ENCODE measurements around the gene TRIM72. TPM values are rescaled to one million over a fixed set of nuclear protein-coding genes. Genes with fewer than 3 reads are reported as not detected.

TRIM72 gene
- total and polyA plus RNA-seq, 2 donors (not counting 3 experiments of a cell fraction or from before 2014, with no cell fraction given): not detected

- DNase-seq (ENCODE audit: low read depth, low spot score) (no peak), FAIRE-seq (no peak)
- Histone ChIP-seq H3K9me3 (replicated peaks; ENCODE audit: control insufficient read depth, insufficient read depth, low read length) (no peaks in the 10 kb centered on the region), H3K4me3 (replicated peaks in 1 of 3; ENCODE audit: insufficient read depth in 1 of 3, low read depth in 1 of 3, low read length in 3 of 3) (no peak overlapping the region), H3K27ac (ENCODE audit: insufficient read depth, low read depth, low read length) (no peak overlapping the region), H3K9me1 (replicated peaks; ENCODE audit: control insufficient read depth, extremely low read depth, insufficient read depth, low read length) (no peaks in the 10 kb centered on the region), H2AFZ (ENCODE audit: low read depth, low read length) (no peak overlapping the region), H3K9ac (replicated peaks; ENCODE audit: extremely low read depth, insufficient read depth, low read length) (no peak overlapping the region), H3K4me2 (ENCODE audit: insufficient read depth, low read length) (no peak overlapping the region), H3K4me1 (ENCODE audit: control insufficient read depth, extremely low read depth, insufficient read depth, low read length) (no peaks in the 10 kb centered on the region), H3K36me3 (ENCODE audit: control insufficient read depth in 2 of 2, extremely low read depth in 1 of 2, insufficient read depth in 2 of 2, low read length in 2 of 2) (no peaks in the 10 kb centered on the region), H3K27me3 (ENCODE audit: control insufficient read depth in 2 of 2, insufficient read depth in 2 of 2, low read length in 2 of 2) (no peaks in the 10 kb centered on the region), H4K20me1 (replicated peaks; ENCODE audit: control insufficient read depth, extremely low read depth, insufficient read depth, low read length) (no peaks in the 10 kb centered on the region), H3K79me2 (ENCODE audit: control insufficient read depth, insufficient read depth, low read length) (no peaks in the 10 kb centered on the region)
- no TSS peak for BruUV-seq (replicated peaks)
- ChIA-PET CTCF (interaction anchor here (0.5 to 0.6 kb wide), 2 partner anchors 40 to 80 kb away, joined by 3 read pairs; no protein-coding TSS in a partner anchor), POLR2A (no interaction called here)
- intact Hi-C loops (cut with micrococcal nuclease) (no loop called here), dilution Hi-C loops (cut with MboI; ENCODE audit: extremely low pct_ligation_motif_present, low sequenced_read_pairs) (no loop called here)
- TF ChIP-seq CTCF (IDR thresholded peaks at IDR 0.05; ENCODE audit: extremely low read depth in 1 of 2, insufficient read depth in 1 of 2, low read depth in 1 of 2, low read length in 2 of 2) (no peak), MYC (IDR thresholded peaks at IDR 0.05; ENCODE audit: low read depth, low read length) (no peak), POLR2AphosphoS5 (IDR thresholded peaks at IDR 0.05; ENCODE audit: insufficient read depth, low read depth, low read length) (no peak), EZH2 (IDR thresholded peaks at IDR 0.05; ENCODE audit: borderline replicate concordance, low read depth, low read length, severe bottlenecking) (no peak), JUN (IDR thresholded peaks at IDR 0.05; ENCODE audit: borderline replicate concordance, insufficient read depth, insufficient read length, low read depth) (no peak)
Measured at GRCh38 chr16:31276600-31276999, 62.7 kb downstream of the TRIM72 start.

GRCh38 chr16:31277659-31278260, 63.8 kb downstream of the TRIM72 start:
- H3K36me3 ChIP-seq (ENCODE audit: control insufficient read depth in 2 of 2, extremely low read depth in 1 of 2, insufficient read depth in 2 of 2, low read length in 2 of 2): no peaks in the 10 kb centered on the region
- H2AFZ ChIP-seq (ENCODE audit: low read depth, low read length): no peak overlapping the region
- intact Hi-C loops (cut with micrococcal nuclease): no loop called here
- H3K4me1 ChIP-seq (ENCODE audit: control insufficient read depth, extremely low read depth, insufficient read depth, low read length): no peaks in the 10 kb centered on the region
- H3K4me2 ChIP-seq (ENCODE audit: insufficient read depth, low read length): no peak overlapping the region
- no peak overlapping the region for H3K4me3 ChIP-seq (replicated peaks in 1 of 3; ENCODE audit: insufficient read depth in 1 of 3, low read depth in 1 of 3, low read length in 3 of 3)
- H3K79me2 ChIP-seq (ENCODE audit: control insufficient read depth, insufficient read depth, low read length): no peaks in the 10 kb centered on the region
- ChIA-PET POLR2A (no interaction called here), CTCF (no interaction called here)
- no peak overlapping the region for H3K9ac ChIP-seq (replicated peaks; ENCODE audit: extremely low read depth, insufficient read depth, low read length)
- FAIRE-seq (no peak), DNase-seq (ENCODE audit: low read depth, low spot score) (no peak)
- H3K27ac ChIP-seq (ENCODE audit: insufficient read depth, low read depth, low read length): no peak overlapping the region
- dilution Hi-C loops (cut with MboI; ENCODE audit: extremely low pct_ligation_motif_present, low sequenced_read_pairs): no loop called here
- BruUV-seq (replicated peaks): no TSS peak
- H4K20me1 ChIP-seq (replicated peaks; ENCODE audit: control insufficient read depth, extremely low read depth, insufficient read depth, low read length): no peaks in the 10 kb centered on the region
- TF ChIP-seq GATA2 (IDR thresholded peaks at IDR 0.05; ENCODE audit: insufficient read depth, insufficient read length, low read depth, low read length) (no peak), JUN (IDR thresholded peaks at IDR 0.05; ENCODE audit: borderline replicate concordance, insufficient read depth, insufficient read length, low read depth) (no peak), MAX (IDR thresholded peaks at IDR 0.05; ENCODE audit: insufficient read depth, insufficient read length) (no peak), EZH2 (IDR thresholded peaks at IDR 0.05; ENCODE audit: borderline replicate concordance, low read depth, low read length, severe bottlenecking) (no peak), MYC (IDR thresholded peaks at IDR 0.05; ENCODE audit: low read depth, low read length) (no peak), FOS (IDR thresholded peaks at IDR 0.05; ENCODE audit: borderline replicate concordance, insufficient read depth, low read length) (no peak), POLR2AphosphoS5 (IDR thresholded peaks at IDR 0.05; ENCODE audit: insufficient read depth, low read depth, low read length) (no peak)
- no peaks in the 10 kb centered on the region for H3K9me3 ChIP-seq (replicated peaks; ENCODE audit: control insufficient read depth, insufficient read depth, low read length)
- H3K27me3 ChIP-seq (ENCODE audit: control insufficient read depth in 2 of 2, insufficient read depth in 2 of 2, low read length in 2 of 2): no peaks in the 10 kb centered on the region
- H3K9me1 ChIP-seq (replicated peaks; ENCODE audit: control insufficient read depth, extremely low read depth, insufficient read depth, low read length): no peaks in the 10 kb centered on the region

Data from endothelial cell of umbilical vein (primary cell).